GM12865 (cell line): ENCODE measurements around the gene POLDIP3.
A peak's percentile ranks its signal among the peaks of the same experiment; 100 is the strongest.

Source experiments
- DNase-seq: peaks from one replicate; pipeline ENCODE4 v3.0.0; 2010; ENCODE audit warnings: low read depth
- H3K4me3 ChIP-seq: 2 replicates; pipeline ENCODE4 v1.5.1; 2011; ENCODE audit warnings: mild to moderate bottlenecking, low read depth, low read length, control low read depth
- TF ChIP-seq, protein P1 (sequence below): IDR thresholded peaks from 2 replicates; pipeline ENCODE4 v1.5.1; 2011; ENCODE audit warnings: low read length, control low read depth, low read depth, inconsistent platforms; ENCODE audit not compliant: insufficient read depth; ENCODE audit errors: missing control alignments

The POLDIP3 gene

DNA sequence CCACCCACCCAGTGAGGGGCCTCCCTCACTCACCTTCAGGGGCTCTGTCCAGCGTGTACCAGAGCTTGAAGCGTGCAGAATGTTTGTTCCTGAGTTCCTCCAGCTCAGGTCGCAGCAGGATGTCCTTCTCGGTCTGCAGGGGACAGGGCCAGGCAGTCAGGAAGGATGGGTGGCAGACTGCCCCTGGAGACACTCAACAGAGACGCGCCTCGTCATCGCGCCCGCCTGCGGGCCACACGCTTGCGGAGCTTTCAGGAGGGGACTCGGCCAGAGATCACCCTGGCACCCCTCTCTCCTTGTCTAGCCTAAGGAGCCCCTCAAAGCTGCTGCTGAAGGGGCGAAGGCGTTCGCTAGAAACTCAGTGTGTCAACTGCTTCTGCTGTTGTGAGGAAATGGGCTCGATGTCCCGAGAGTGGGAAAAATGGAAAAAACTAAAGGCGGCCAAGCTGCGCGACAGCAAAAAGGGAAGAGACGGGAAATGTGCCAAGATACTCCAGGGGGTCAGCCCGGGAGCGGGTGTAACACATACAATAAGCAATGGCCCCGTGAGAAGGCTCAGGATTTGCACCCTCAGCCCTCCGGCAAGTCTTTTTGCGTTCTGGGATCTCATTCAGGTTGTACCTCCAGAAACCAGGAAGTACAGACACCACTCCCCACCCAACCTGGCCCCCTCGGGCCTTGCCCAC lies 9.2 kb upstream of the POLDIP3 start:
- H3K4me3 ChIP-seq, result no peak overlapping the region
- DNase-seq, result no peak

DNA sequence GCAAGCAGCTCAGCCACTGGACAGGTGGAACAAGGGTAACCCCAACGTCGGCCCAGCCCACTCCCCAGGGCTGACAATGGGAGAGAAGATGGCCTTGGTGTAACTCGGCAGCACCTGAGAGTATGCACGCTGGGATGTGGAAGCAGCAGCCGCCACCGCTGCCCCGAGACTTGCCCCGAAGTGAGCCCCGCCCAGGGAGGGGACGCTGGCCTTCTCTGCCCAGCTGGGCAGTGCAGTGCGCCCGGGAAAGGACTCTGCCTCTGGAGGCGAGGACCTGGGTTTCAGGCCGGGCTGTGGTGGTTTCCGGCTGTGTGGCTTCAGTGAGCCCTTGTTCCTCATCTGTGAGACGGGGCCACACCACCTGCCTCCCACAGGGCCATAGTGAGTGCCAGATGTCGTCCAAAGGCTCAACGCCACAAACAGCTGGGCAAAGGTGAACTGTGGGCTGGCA lies 8.6 kb upstream of the POLDIP3 start:
- H3K4me3 ChIP-seq, result no peak overlapping the region
- TF ChIP-seq, protein P1, sequence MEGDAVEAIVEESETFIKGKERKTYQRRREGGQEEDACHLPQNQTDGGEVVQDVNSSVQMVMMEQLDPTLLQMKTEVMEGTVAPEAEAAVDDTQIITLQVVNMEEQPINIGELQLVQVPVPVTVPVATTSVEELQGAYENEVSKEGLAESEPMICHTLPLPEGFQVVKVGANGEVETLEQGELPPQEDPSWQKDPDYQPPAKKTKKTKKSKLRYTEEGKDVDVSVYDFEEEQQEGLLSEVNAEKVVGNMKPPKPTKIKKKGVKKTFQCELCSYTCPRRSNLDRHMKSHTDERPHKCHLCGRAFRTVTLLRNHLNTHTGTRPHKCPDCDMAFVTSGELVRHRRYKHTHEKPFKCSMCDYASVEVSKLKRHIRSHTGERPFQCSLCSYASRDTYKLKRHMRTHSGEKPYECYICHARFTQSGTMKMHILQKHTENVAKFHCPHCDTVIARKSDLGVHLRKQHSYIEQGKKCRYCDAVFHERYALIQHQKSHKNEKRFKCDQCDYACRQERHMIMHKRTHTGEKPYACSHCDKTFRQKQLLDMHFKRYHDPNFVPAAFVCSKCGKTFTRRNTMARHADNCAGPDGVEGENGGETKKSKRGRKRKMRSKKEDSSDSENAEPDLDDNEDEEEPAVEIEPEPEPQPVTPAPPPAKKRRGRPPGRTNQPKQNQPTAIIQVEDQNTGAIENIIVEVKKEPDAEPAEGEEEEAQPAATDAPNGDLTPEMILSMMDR, result no peak
- peak; percentile 63 for DNase-seq

More for the DNA sequence above, 9.2 kb upstream of the POLDIP3 start:
- TF ChIP-seq, protein P1, result no peak

DNA sequence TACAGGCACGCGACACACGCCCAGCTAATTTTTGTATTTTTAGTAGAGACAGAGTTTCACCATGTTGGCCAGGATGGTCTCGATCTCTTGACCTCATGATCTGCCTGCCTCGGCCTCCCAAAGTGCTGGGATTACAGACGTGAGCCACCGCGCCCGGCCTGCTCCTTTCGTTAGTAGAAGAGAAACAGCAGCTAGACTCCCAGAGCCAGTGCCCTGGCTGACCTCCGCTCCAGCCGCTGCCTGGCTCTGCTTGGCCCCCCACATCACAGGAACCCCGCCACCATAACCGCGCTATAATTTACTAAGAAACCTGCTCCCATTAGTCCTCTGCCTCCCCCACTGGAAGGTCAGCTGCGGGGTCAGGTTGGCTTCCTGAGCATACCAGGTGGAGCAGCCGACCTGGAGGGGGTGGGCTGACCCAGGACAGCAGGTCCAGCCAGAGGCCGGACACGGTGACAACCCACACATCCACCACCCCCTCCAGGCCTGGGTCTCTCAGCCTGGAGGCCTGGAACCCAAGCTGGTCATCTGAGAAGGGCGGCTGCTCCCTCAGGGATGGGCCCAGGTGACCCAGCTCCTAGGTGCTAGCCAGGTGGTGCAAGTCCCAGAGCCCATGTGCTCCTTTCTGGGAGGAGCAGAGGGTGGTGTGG lies 7.5 kb upstream of the POLDIP3 start:
- TF ChIP-seq, protein P1, result no peak
- no peak overlapping the region for H3K4me3 ChIP-seq
- no peak for DNase-seq

DNA sequence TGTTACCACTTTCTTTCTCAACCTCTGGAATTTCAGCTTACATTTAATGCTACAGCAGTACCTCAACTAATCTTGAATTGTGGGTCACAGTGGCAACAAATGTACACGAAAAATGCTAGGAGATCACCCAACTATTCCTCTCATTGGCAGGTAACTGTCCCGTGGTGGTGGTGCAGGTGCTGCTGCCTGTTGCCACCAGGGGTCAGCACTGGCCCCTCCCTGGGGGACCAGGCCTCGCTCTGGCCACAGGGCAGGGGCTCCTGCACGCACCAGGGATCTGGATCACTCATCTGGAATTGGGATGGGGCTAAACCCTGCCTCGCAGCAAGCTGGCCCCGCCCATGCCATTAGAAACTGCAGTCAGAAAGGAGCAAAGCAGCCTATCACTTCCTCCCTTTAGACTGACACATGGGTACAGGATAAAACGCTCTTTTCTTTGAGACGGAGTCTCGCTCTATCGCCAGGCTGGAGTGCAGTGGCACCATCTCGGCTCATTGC lies 6.9 kb upstream of the POLDIP3 start:
- H3K4me3 ChIP-seq, result no peak overlapping the region
- TF ChIP-seq, protein P1, result peak; percentile 95
- DNase-seq, result peak; percentile 68

DNA sequence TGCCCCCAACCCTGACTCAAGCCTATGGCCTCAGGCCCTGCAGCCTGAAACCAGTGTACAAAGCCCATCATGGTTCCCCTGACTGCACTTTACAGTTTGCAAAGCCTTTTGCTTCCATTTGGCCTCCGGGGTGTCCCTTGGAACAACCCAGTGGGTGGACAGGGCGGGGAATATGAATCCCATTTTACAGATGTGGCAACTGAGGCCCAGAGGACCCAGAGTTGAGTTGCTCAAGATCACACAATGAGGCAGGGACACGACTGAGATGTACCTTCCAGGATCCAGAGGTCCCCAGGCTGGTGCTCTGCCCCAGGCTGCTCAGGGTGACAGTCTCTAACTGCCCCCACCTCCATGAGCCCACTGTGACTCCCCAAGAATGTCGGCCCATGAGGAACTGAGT lies 5.4 kb upstream of the POLDIP3 start:
- no peak overlapping the region for H3K4me3 ChIP-seq
- TF ChIP-seq, protein P1, result no peak
- no peak for DNase-seq

DNA sequence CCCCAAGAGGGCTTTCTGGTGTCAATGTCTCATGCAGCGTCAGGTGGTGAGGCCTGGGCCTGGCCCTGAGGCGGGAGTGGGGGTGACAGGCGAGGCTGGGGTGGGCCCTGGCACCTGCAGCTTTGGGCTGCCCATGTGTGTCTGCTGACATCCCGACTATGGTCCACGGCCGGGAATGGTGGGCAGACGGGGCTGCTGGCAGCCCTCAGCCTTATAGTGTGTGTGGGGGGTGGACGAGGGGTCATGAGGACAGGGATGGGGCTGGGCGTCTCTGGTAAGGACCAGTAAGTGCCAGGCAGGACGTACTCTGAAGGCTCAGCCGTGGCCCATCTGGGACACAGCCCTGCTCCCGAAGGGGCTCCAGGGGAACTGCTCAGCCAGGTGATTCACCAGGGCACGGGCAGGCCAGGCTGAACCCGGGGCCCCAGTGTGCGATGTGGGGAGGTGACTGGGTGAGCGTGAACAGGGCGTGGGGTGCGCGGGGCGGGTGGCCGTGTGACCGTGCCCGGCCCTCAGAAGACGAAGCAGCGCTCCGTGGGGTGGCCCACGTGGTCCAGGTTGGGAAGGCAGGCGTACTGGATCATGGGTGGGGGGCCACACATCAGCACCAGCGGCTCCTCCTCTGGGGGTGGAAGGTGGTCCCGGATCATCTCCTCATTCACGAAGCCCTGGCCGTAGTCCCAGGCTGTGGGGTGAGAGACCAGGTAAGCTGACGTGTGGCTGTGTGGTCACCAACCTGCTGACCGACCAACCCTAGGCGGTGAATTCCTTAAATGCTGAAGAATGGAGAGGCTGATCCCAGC lies 4.8 kb upstream of the POLDIP3 start:
- H3K4me3 ChIP-seq, result no peak overlapping the region
- DNase-seq, result no peak
- TF ChIP-seq, protein P1, result no peak
